Stimulated activated CD4-positive, alpha-beta T cell treated with anti-CD3 and anti-CD28 coated beads, Interleukin-15, amount 100 ng/mL, for 1 hour (primary cell): ENCODE data around the gene GABRP.
"Not testable (repeated sequence)": the region's sequence is repeated elsewhere in the genome, so short reads cannot be mapped to it uniquely, and the experiment has no call there.

Experiments used
- DNase-seq, 2 donors: peaks; one replicate each; pipeline ENCODE4 v3.0.0-alpha.2; 2020; ENCODE audit warnings: low read depth in 1 of 2, low spot score in 1 of 2

The GABRP gene

DNA sequence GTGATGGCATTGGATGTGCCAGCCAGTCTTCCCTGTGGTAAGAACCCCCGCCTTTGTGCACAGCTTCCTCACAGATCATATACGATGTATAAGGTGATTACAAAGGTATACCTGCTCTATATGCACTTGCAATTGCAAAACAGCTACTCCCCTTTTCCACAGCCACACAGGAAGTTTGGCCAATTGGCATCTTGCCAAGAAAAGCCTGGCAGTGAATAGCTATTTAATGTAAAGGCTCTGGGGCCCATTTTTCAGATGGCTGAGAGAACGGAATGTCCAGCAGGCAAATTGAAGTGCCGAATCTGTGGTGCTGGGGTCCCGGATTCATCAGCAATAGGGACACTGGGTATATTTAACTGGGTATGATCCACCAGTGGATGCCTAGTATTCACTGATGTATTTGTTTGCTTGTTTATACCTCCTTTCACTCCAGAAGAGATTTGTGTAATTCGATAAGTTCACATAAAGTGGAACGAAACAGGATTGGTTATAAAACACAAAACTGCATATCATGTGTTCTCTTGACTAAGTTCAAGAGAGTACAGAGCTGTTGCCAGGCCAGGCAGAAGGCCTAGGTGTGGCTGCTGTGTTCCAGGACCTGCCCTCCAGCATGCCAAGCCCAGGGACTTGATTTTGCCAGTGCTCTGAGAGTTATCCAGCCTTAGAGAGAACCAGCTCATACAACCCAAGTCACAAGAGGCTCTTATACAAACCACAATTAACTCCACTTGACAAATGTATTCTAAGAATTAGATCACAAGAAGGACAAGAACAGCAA lies 27.7 kb upstream of the GABRP start:
- DNase-seq = no peak

DNA sequence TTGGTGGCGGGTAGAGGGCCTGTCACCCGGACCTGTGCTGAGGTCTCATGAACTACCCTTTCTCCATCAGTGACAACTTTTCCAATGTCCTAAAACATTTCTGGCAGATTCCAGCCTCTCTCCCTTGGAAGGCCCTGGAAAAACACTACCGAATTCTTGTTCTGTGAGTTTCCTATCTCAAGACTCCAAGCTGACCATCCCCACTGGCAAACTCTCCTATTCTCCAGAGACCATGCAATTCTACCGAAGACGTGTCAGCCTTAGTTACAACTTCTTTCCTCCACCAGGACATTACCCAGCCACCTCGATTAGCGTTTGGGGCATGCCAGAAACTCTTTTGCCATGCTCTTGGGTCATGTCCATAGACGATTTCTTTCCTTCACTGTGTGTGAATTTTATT lies 26.8 kb upstream of the GABRP start:
- DNase-seq = no peak

DNA sequence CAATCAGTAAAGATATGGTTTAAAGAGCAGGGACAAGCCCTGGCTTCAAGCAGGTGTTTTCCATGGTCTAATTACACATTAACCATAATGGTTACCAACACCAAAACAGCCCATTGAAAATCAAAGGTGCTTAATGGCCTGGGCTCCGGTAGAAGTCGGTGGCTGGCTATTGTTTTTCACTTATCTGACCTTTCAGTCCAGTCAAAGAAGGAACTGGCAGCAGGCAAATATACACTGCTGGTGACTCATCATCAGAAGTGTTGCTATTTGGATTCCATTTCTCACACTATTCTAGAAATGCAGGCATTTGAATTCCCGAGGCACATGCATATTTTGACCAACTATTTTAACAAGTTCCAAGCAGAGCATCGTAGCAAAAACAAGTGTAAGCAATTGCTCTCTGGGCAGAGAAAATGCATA lies 26.3 kb upstream of the GABRP start:
- no peak for DNase-seq

DNA sequence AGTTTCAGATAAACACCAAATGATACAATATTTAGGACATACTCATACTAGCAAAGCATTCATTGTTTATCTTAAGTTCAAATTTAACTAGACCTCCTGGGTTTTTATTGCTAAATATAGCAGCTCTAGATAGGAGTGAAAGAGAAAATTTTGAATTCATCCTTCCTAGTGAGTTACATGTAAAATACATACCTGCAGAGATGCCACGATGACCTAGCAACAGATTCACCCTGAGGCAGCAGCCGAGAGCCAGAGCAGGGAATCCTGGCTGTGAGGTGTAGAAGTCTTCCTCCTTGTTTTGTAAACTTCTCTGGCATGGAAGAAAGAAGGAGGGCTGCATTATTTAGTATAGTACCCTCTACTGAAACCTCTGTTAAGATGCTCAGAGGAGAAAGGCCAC lies 25.9 kb upstream of the GABRP start:
- DNase-seq = no peak

DNA sequence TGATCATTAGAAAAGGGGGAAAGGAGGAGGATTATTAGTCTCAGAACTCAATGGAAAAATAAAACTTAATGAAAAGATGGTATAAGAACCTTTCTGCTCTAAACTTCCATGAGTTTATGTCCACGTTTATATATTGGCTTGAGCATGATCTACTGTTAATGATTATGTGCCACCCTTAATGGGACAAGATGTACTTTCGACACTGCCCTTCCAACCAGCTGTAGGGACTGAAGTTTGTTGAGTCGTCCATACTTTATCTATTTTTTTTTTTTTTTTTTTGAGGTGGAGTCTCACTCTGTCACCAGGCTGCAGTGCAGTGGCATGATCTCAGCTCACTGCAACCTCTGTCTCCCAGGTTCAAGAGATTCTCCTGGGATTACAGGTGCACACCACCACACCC lies 25.0 kb upstream of the GABRP start:
- DNase-seq = no peak

DNA sequence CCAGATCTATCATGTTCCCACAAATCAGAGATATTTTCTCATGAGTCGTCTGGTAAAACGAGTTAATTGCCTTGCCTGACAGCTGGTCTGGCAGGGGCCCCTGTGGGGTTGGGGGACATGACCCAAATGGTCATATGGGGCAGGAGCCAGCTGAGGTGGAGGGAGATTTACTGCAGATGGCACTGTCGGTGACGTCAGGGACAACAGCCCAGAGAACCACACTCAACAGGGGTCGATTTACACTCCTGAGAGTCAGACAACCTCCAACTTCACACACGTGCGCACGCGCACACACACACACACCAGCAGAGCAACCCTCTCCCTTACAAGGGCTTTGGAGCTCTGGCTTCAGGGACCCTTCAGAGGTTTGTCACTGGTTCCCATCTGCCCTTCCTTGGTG lies 23.4 kb upstream of the GABRP start:
- no peak for DNase-seq

DNA sequence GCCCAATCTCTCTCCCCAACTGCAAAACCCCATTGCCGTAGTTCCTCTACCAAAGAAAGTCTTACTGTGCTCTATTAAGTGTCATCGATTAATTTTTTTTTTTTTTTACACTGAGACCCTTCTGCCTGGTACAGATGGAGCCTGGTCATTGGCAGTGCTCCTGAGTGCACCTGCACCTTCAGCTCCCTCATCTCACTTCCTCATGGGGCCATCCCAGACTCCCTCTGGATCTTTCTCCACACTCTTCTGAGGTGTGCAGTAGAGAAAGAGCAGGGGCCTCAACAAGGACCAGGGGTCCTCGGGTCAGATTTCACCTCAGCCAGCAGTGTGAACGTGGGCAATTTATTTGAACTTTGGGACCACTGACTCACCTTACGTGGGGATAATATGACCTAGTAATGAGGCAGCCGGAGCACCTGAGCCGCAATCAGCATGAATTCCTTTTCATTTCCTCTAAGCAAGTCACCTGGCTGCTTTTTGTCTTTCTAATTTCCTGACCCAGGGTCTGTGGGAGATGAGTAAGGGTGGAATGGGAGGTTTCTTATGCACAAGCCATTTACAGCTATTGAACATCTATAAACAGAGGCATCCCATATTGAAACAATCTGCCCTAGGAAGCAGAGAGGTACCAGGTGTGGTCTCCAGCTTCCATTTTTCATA lies 22.3 kb upstream of the GABRP start:
- no peak for DNase-seq

DNA sequence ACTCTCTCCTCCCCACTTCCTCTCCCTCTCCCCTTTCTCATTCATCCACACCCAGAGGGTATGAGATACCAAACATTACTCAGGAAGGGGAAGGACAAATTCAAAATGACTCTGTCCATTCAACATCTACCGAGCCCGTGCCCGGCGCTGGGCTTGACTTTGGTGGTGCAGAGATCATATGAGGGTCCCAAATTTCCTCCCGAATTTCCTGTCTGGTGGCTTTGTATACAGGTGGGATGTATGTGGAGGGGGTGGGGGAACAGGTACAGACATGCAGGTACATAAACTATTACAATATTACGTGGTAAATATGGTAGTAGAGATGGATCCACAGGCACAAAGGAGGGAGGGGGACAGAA lies 21.8 kb upstream of the GABRP start:
- DNase-seq = no peak

DNA sequence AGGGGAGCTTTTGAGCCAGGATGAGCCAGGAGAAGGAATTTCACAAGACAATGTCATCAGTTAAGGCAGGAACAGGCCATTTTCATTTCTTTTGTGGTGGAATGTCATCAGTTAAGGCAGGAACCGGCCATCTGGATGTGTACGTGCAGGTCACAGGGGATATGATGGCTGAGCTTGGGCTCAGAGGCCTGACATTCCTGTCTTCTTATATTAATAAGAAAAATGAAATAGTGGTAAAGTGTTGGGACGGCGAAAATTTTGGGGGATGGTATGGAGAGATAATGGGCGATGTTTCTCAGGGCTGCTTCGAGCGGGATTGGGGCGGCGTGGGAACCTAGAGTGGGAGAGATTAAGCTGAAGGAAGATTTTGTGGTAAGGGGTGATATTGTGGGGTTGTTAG lies 21.2 kb upstream of the GABRP start:
- not testable (repeated sequence) for DNase-seq

DNA sequence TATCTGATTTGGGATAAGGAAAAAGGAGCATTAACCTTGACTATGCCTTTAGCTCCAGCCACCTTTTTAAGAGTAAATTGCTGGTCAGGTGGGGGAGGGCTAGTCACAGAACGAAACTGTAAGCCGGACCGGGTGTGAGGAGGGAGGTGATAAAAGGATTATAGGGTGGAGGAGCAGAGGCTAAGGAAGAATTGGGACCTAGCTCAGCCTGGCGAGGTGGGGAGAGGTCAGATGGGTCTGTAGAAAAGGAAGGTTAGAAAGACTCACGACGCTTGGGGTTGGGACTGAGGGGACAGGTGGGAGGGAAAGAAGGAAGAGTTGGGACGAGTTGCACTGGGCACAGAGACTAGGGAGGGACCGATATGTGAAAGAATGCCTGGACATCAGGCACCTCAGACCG lies 17.7 kb upstream of the GABRP start:
- DNase-seq = not testable (repeated sequence)

DNA sequence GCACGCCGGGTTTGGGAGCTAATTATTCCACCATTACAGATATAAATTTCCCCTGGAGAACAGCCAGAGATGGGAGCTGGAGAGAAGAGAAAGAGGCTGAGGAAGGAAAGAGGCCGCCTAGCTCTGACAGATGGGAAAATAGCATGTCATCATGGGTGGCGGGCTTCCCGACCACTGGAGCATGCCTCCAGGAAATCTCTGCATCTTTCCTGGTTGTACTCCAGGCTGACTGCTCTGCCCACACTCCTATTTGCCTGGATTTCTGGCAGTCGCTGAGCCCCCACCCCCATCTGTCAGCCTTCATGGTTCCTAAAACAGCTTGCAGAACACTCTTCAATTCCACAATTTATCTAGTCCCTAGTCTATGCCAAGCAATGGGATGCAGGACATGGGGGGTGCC lies 14.3 kb upstream of the GABRP start:
- DNase-seq = no peak

DNA sequence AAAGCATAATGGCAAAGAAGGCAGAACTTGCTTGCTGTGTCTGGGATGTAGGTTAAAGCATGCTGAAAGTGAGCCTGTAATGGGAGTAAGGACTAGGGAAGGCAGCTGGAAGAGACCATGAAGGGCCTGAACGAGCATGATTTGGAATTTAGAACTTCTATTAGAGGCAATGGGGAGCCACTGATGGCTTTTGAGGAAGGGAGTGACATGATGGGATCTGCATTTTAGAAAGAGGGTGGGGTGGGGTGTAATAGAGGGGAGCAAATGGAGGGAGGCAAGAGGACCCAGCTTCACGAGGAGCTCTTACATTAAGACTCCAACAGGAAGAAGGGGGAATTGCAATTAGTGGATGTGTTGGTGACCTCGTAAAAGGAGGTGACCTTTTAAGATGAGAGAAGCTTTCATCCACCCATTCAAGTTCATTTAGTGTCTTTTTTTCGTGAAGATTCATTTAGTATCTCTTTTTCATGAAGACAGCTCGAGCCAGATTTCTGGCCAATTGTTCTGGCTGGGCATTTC lies 13.6 kb upstream of the GABRP start:
- DNase-seq = no peak

DNA sequence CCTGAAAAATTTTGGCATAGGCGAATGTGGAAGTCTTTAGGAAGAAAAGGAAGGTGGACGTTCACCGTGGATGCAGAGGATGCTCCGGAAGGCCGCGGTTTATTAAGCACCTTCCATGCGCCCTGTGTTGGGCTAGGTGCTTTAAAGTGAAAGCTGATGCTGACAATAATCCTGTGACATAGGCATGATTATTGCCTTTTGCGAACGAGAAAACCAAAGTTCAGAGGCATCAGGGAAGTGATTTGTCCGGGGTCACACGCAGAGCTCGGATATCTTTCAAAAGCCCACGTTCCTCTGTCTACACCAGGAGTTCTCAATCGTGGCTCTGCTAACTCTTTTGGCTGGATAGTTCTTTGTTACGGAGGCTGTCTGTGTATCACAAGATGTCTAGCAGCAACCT lies 12.0 kb upstream of the GABRP start:
- no peak for DNase-seq

DNA sequence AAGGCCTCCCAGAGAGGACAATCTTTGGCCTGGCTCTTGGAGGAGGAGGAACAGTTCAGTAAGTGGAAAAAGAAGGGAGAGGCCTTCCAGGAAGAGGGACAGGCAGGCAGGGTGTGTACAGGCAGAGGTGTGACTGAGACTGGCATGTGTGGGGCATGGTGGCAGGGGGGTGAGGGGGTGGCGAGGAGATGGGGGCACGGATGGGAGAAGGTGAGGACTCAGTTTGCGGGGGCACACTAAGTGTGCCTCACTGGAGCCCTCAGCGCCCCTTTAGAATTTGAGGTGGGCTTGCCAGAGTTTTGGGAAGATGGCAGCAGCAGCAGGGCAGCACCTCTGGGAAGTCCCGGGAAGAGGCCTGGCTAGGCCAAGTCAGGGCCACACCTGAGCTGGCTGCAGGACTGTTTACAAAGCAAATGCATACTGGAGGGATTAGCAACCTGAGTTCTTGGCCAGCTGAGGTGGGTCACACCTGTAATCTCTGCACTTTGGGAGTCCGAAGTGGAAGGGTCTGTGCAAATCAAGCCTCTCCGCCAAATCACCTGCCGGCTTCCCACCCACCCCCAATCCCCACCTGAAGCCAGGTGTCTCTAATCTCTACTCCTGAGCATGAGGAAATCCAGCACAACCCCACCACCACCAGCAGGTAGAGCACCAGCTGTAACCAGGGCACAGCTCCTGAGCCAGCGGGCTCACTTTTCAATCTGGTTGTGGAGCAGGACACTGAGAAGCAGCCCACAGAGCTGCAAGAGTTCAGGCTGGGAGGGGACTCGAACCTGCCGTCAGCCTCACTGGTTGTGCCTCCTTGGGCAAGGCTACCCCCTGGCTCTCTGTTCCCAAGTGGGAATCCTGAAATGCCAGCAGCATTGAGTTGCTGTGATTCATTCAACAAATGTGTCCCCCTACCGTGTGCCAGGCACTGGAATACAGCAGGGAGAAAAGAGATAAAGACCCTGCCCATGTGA lies 10.2 kb upstream of the GABRP start:
- no peak for DNase-seq

DNA sequence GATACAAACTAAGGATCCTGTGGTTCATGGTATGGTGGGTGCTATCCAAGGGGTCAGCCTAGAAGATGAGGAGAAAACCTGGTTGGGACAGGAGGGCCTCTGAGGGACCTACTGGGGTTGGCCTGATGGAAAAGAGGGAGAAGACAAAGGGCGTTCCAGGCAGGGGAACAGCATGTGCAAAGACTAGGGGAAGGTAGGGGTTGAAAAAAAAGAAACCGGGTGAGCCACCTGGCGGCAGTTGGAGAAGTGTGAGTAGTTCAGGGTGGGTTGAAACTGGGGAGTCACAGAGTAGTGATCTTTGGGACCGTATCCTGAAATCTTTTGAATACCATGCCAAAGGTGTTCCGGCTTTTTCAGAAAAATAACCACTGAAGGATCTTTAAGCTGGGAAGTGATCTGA lies 8.7 kb upstream of the GABRP start:
- DNase-seq = no peak

DNA sequence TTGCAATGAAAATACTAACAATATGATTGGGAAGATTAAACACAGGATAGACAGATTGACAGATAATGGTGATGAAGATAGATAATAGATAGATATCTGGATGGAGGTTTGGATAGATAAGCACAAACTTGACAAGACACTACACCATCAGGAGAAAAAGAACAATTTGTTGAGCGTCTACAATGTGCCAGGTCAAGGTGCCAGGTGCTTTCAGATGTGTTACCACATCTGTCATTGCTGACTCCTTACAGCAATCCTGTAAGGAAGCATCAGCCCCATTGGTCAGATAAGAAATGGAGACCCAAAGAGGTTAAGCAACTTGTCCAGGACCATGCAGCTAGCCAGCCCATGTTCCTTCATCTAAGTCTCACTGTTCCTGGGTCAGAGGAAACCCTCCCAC lies 1.6 kb upstream of the GABRP start:
- DNase-seq = no peak

DNA sequence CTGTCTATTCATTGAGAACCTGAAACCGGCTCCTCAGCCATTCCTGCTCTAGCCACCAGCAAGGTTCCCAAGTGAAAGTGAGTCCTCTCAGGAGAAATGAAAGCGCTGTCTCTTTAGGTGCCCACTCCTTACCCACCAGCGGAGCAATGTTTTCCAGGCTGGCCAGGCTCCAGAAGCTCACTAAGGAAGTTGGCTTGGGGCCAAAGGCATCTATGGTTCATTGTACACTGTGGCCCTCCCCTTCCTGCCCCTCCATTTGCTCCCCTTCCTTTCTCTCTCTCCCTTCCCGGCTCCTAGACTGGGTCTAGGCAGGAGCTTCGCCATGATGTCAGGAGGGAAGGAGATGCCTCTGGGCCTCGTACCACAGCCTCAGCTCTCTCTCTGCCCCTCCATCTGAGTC lies 1.1 kb upstream of the GABRP start:
- DNase-seq = no peak

DNA sequence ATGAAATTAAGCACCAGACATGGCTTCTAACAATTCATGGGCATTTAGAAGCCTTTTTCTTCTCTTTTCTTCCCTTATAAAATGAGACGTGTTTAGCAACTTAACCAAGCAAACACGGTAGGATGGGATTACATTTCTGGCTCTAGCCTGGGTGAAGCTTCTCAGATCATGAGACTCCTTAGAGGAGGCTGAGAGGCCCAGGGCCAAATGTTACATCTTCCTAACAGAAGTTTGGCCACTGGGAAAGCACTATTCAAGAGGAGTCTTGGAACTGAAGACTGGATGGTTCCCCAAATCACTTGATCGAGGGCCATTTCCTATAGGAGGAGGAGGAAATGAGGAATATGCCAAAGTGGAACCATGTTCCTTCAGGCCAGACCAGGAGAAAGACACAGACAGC lies 1.9 kb downstream of the GABRP start:
- no peak for DNase-seq

DNA sequence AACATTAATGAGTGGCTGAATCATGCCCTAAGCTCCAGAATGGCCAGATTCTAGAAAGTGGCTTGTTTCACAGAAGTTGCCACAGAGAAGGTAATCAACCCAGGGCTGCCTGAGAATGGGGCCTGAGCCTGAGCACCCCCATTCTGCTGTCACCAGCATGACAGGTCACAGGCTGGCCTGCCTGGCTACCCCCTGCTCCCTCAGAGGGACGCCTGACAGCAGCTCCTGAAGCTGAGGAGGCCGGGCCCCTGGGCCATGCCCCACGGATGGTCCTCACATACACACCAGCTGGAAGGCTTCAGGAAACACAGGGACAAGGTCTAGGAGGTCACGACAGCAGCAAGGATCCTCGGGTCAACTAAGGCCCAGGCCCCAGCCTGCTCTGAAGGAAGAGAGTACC lies 3.7 kb downstream of the GABRP start:
- DNase-seq = no peak

DNA sequence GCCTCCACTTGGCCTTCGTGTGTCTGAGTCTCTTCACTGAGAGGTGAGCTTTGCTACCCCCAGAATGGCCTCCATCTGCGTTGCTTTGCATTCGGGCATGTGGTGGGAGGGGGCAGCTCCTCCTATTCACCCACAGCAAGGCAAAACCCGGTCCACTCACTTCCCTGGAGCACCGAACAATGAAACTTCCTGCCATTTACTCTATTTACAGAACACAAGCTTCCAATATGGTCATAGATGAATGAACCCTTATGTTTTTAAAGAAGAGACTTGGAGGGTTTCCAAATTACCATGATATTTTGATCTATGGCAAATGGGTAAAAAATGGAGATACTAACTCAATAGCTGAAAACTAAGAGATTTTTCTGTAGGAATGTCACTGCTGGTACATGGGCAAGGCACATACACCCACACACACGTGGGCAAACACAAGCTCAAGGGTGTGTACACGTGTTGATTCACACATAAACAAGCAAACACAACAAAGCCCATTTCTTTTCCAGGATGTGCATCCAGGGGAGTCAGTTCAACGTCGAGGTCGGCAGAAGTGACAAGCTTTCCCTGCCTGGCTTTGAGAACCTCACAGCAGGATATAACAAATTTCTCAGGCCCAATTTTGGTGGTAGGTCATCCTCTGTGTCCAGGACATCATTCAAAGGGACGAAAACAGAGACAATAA lies 5.2 kb downstream of the GABRP start:
- no peak for DNase-seq

DNA sequence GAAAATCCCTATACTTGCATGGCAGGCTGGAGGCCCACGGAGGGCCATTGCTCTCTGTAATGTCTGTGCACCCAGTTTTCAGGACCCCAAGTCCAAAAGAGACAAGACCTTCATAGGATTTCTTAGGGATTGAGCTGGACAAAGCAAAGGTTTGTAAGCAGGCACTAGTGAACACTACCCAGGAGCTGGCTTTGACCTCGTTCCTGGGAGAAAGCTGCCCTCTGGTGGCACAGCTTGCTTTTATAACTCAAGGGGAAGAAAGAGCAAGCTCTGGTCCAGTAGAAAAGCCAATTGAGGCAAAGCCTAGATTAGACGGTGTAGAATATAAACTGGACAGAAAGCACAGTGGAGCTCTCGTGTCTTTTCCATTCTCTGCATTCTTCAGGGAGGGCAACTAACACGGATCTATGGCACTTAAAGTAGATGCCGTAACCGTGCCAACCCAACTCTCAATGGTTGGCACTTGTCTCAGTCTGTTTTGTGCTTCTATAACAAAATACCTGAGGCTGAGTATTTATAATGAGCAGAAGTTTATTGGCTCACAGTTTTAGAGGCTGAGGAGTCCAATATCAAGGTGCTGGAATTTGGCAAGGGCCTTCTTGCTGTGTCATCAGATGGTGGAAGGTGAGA lies 7.9 kb downstream of the GABRP start:
- no peak for DNase-seq
